Measurements from ENCODE around the gene NUP58. TPM values are rescaled to one million over a fixed set of nuclear protein-coding genes. Genes with fewer than 3 reads are reported as not detected.
"Not testable (repeated sequence)": the region's sequence is repeated elsewhere in the genome, so short reads cannot be mapped to it uniquely, and the experiment has no call there.

Gene NUP58
- total and polyA plus RNA-seq, 8 donors = 59.4 to 78.2 (median 62.6) TPM

- DNase-seq (no peak), ATAC-seq (no peak)
- H3K36me3 ChIP-seq = no peaks in the 10 kb centered on the region
- H3K27ac ChIP-seq = no peak overlapping the region
- H3K9me3 ChIP-seq = no peaks in the 10 kb centered on the region
- TF ChIP-seq CTCF (IDR thresholded peaks at IDR 0.05) = no peak
- peaks cover 0 to 37% of the 10 kb centered on the region in 2 donors for H3K27me3 ChIP-seq
- no peak overlapping the region for H3K4me3 ChIP-seq
- intact Hi-C loops (cut with DNase I) = no loop called here
- peaks cover 0 to 4% of the 10 kb centered on the region in 2 donors for H3K4me1 ChIP-seq
Measured at GRCh38 chr13:25295701-25296100, 5.7 kb upstream of the NUP58 start.

GRCh38 chr13:25300861-25301346 lies 521 bp upstream of the NUP58 start:
- ATAC-seq (peak; percentile 34), DNase-seq (peak in 2 of 4 donors; percentile 38 to 80)
- no peak for TF ChIP-seq CTCF (IDR thresholded peaks at IDR 0.05)

GRCh38 chr13:25302121-25302520 lies 696 bp downstream of the NUP58 start:
- H3K4me3 ChIP-seq = peak overlapping the region; percentile 73 to 75
- peaks cover 0 to 8% of the 10 kb centered on the region in 2 donors for H3K27me3 ChIP-seq
- ATAC-seq (no peak), DNase-seq (peak in 1 of 4 donors; percentile 14)
- TF ChIP-seq CTCF (IDR thresholded peaks at IDR 0.05) = no peak
- intact Hi-C loops (cut with DNase I) = no loop called here
- H3K9me3 ChIP-seq = no peaks in the 10 kb centered on the region
- H3K36me3 ChIP-seq = no peaks in the 10 kb centered on the region
- peaks cover 14 to 49% of the 10 kb centered on the region in 2 donors for H3K4me1 ChIP-seq
- H3K27ac ChIP-seq = peak overlapping the region; percentile 88 to 92

More at GRCh38 chr13:25300861-25301346, 521 bp upstream of the NUP58 start:
- Histone ChIP-seq H3K9me3 (no peaks in the 10 kb centered on the region), H3K36me3 (no peaks in the 10 kb centered on the region), H3K4me3 (peak overlapping the region; percentile 73 to 75), H3K27ac (peak overlapping the region; percentile 88 to 92), H3K27me3 (peaks cover 0 to 20% of the 10 kb centered on the region in 2 donors), H3K4me1 (peaks cover 10 to 39% of the 10 kb centered on the region in 2 donors)
- intact Hi-C loops (cut with DNase I) = no loop called here

- H3K4me3 ChIP-seq = no peak overlapping the region
- intact Hi-C loops (cut with DNase I) = no loop called here
- no peaks in the 10 kb centered on the region for H3K9me3 ChIP-seq
- H3K4me1 ChIP-seq = peaks cover 14 to 56% of the 10 kb centered on the region in 2 donors
- H3K27ac ChIP-seq = no peak overlapping the region
- no peak for TF ChIP-seq CTCF (IDR thresholded peaks at IDR 0.05)
- DNase-seq = no peak
- H3K27me3 ChIP-seq = no peaks in the 10 kb centered on the region
- no peak for ATAC-seq
- H3K36me3 ChIP-seq = peaks cover 0 to 40% of the 10 kb centered on the region in 2 donors
Measured at GRCh38 chr13:25306671-25307464, 5.4 kb downstream of the NUP58 start.

GRCh38 chr13:25310891-25311290 lies 9.5 kb downstream of the NUP58 start:
- TF ChIP-seq CTCF (IDR thresholded peaks at IDR 0.05) = no peak
- intact Hi-C loops (cut with DNase I) = no loop called here
- H3K27me3 ChIP-seq = no peaks in the 10 kb centered on the region
- no peaks in the 10 kb centered on the region for H3K9me3 ChIP-seq
- DNase-seq (no peak), ATAC-seq (no peak)
- peak overlapping the region in 1 of 2 donors; percentile 86 for H3K27ac ChIP-seq
- no peak overlapping the region for H3K4me3 ChIP-seq
- peaks cover 0 to 80% of the 10 kb centered on the region in 2 donors for H3K36me3 ChIP-seq
- peaks cover 4 to 24% of the 10 kb centered on the region in 2 donors for H3K4me1 ChIP-seq

- Histone ChIP-seq H3K27ac (peak overlapping the region in 1 of 2 donors; percentile 48), H3K36me3 (peaks cover 0 to 92% of the 10 kb centered on the region in 2 donors)
- ATAC-seq; DNase-seq; intact Hi-C loops (cut with DNase I); H3K27me3 ChIP-seq; H3K4me1 ChIP-seq; H3K9me3 ChIP-seq; H3K4me3 ChIP-seq: not testable (repeated sequence)
Measured at GRCh38 chr13:25318946-25319345, 17.5 kb downstream of the NUP58 start.
